Erythroblast (primary cell): ENCODE data around the gene CUBN.

Source experiments
- GATA1 ChIP-seq: IDR thresholded peaks from 2 replicates; pipeline ENCODE4 v1.6.1; 2011; ENCODE audit warnings: low read depth, mild to moderate bottlenecking, control low read depth, low read length, moderate library complexity
- POLR2A ChIP-seq: IDR thresholded peaks from 2 replicates; pipeline ENCODE4 v1.6.1; 2011; ENCODE audit warnings: mild to moderate bottlenecking, low read length

- TF ChIP-seq POLR2A, result no peak
- no peak for TF ChIP-seq GATA1
These were observed 284.4 kb downstream of the CUBN start for GRCh38 chr10:16845248-16845647.
